HCT116 (cell line): ENCODE results near the gene TTLL5. TPM values are rescaled to one million over a fixed set of nuclear protein-coding genes. Genes with fewer than 3 reads are reported as not detected.

Experiments used
- ATAC-seq: fragments of 200-7000 bp; cut with Tn5 transposase; 2 replicates; pipeline ENCODE4 v1.9.1; 2020; ENCODE audit warnings: mild to moderate bottlenecking, moderate library complexity
- BruUV-seq: library from RNA; stranded (reverse); fragments of 400-500 nt; replicated peaks from 2 replicates; lab custom pipeline; 2021; lab: Mats Ljungman, UMichigan
- CTCF ChIA-PET: fragments of 300-600 bp; sonication (Branson Sonifier 250); formaldehyde crosslinking; loops from one replicate; lab custom pipeline; 2021; ENCODE audit warnings: antibody characterized with exemption; lab: Charles Lee
- POLR2A ChIA-PET: fragments of 300-600, 350-600 bp; sonication (Branson Sonifier 250); formaldehyde crosslinking; loops from one replicate; lab custom pipeline; 2021; ENCODE audit warnings: antibody characterized with exemption; lab: Charles Lee
- RAD21 ChIA-PET, 2 experiments: fragments of 300-600 bp; sonication (Branson Sonifier 250); formaldehyde crosslinking; loops; one replicate each; lab custom pipeline; 2023; ENCODE audit warnings: low total read pairs in 2 of 2; ENCODE audit not compliant: uncharacterized antibody in 2 of 2, unreplicated experiment in 2 of 2, low non-redundant PET in 1 of 2; lab: Charles Lee
- DNase-seq: peaks from one replicate; pipeline ENCODE4 v3.0.0-alpha.2; 2010; ENCODE audit warnings: low read depth, low spot score
- H2AFZ ChIP-seq: fragments of 200-600 bp; shearing (Covaris generic), sonication (generic); 2 replicates; pipeline ENCODE4 v1.6.1; 2017; ENCODE audit warnings: low read depth, mixed run types, mixed read lengths, antibody characterized with exemption, low read length; ENCODE audit not compliant: poor library complexity, severe bottlenecking
- H3K27ac ChIP-seq: 2 replicates; pipeline ENCODE4 v1.5.1; 2012; ENCODE audit warnings: low read depth, low read length
- H3K27me3 ChIP-seq: fragments of 200-600 bp; sonication (generic); 2 replicates; pipeline ENCODE4 v1.6.1; 2016; ENCODE audit warnings: mixed run types, low read length, mixed read lengths; ENCODE audit not compliant: insufficient read depth
- H3K36me3 ChIP-seq, 2 experiments: fragments of 200-500 bp in 1 of 2; fragments of 200-600 bp in 1 of 2; sonication (Bioruptor generic) in 1 of 2; sonication (generic) in 1 of 2; 2 replicates each; pipeline versions ENCODE4 v1.5.1 to v1.6.1; 2014 to 2016; ENCODE audit warnings: low read length in 2 of 2, inconsistent platforms in 1 of 2, mixed read lengths in 1 of 2, mixed run types in 1 of 2; ENCODE audit not compliant: insufficient read depth in 2 of 2, control insufficient read depth in 1 of 2
- H3K4me1 ChIP-seq, 2 experiments: fragments of 200-600 bp in 1 of 2; sonication (generic) in 1 of 2; 2 replicates each; pipeline versions ENCODE4 v1.5.1 to v1.6.1; 2012 to 2017; ENCODE audit warnings: low read length in 2 of 2, inconsistent platforms in 1 of 2, mild to moderate bottlenecking in 1 of 2, mixed read lengths in 1 of 2, mixed run types in 1 of 2, moderate library complexity in 1 of 2; ENCODE audit not compliant: insufficient read depth in 2 of 2, control insufficient read depth in 1 of 2
- H3K4me2 ChIP-seq: fragments of 200-600 bp; sonication (generic); 2 replicates; pipeline ENCODE4 v1.6.1; 2017; ENCODE audit warnings: mixed run types, low read length, mixed read lengths
- H3K4me3 ChIP-seq, 2 experiments: fragments of 200-600 bp in 1 of 2; sonication (generic) in 1 of 2; replicated peaks in 1 of 2; 2 replicates each; pipeline ENCODE4 v1.5.1; 2011 to 2016; ENCODE audit warnings: low read length in 2 of 2, control low read depth in 1 of 2, low read depth in 1 of 2, mild to moderate bottlenecking in 1 of 2, mixed read lengths in 1 of 2, mixed run types in 1 of 2
- H3K79me2 ChIP-seq: fragments of 200-600 bp; sonication (generic); 2 replicates; pipeline ENCODE4 v1.6.1; 2017; ENCODE audit warnings: mild to moderate bottlenecking, mixed run types, low read length, moderate library complexity, mixed read lengths; ENCODE audit not compliant: insufficient read depth
- H3K9ac ChIP-seq: fragments of 200-600 bp; sonication (generic); 2 replicates; pipeline ENCODE4 v1.6.1; 2016; ENCODE audit warnings: low read length, mixed read lengths
- H3K9me2 ChIP-seq: fragments of 200-600 bp; sonication (generic), shearing (Covaris generic); 2 replicates; pipeline ENCODE4 v1.6.1; 2017; ENCODE audit warnings: mixed run types, mild to moderate bottlenecking, moderate library complexity; ENCODE audit not compliant: insufficient read depth
- H3K9me3 ChIP-seq, 2 experiments: fragments of 200-500 bp in 1 of 2; fragments of 200-600 bp in 1 of 2; sonication (Bioruptor generic) in 1 of 2; sonication (generic) in 1 of 2; 2 replicates each; pipeline ENCODE4 v1.6.1; 2014 to 2017; ENCODE audit warnings: low read length in 2 of 2, mixed read lengths in 2 of 2, inconsistent platforms in 1 of 2, low read depth in 1 of 2, mild to moderate bottlenecking in 1 of 2, mixed run types in 1 of 2, moderate library complexity in 1 of 2; ENCODE audit not compliant: control insufficient read depth in 1 of 2, insufficient read depth in 1 of 2
- H4K20me1 ChIP-seq: fragments of 200-600 bp; sonication (generic), shearing (Covaris generic); 2 replicates; pipeline ENCODE4 v1.6.1; 2017; ENCODE audit warnings: mixed run types, mild to moderate bottlenecking, moderate library complexity; ENCODE audit not compliant: insufficient read depth
- CBX3 ChIP-seq: IDR thresholded peaks from 2 replicates; pipeline ENCODE4 v1.6.1; 2012; ENCODE audit warnings: low read depth
- CEBPB ChIP-seq: IDR thresholded peaks from 2 replicates; pipeline ENCODE4 v1.6.1; 2012; ENCODE audit warnings: low read depth
- EGR1 ChIP-seq: IDR thresholded peaks from 2 replicates; pipeline ENCODE4 v1.6.1; 2012; ENCODE audit warnings: low read depth
- EZH2phosphoT487 ChIP-seq: fragments of 200-600 bp; IDR thresholded peaks from 2 replicates; pipeline ENCODE4 v1.6.1; 2018; ENCODE audit warnings: antibody characterized with exemption, borderline replicate concordance
- POLR2A ChIP-seq: IDR thresholded peaks from 2 replicates; pipeline ENCODE4 v1.7.0; 2011; ENCODE audit warnings: borderline replicate concordance; ENCODE audit not compliant: insufficient read depth, insufficient read length; ENCODE audit errors: extremely low read depth
- POLR2AphosphoS5 ChIP-seq: IDR thresholded peaks from 2 replicates; pipeline ENCODE4 v1.6.1; 2011; ENCODE audit warnings: mild to moderate bottlenecking, low read depth, low read length, moderate library complexity
- RAD21 ChIP-seq: IDR thresholded peaks from 2 replicates; pipeline ENCODE4 v1.6.1; 2012; ENCODE audit warnings: low read depth, mild to moderate bottlenecking
- SP1 ChIP-seq: IDR thresholded peaks from 2 replicates; pipeline ENCODE4 v1.6.1; 2012; ENCODE audit warnings: low read depth
- SRF ChIP-seq: IDR thresholded peaks from 2 replicates; pipeline ENCODE4 v1.6.1; 2012; ENCODE audit warnings: low read depth
- TCF7L2 ChIP-seq: IDR thresholded peaks from 2 replicates; pipeline ENCODE4 v1.7.0; 2011; ENCODE audit warnings: borderline replicate concordance, inconsistent platforms; ENCODE audit not compliant: insufficient read depth, insufficient read length; ENCODE audit errors: extremely low read depth
- YY1 ChIP-seq: IDR thresholded peaks from 2 replicates; pipeline ENCODE4 v1.6.1; 2011; ENCODE audit warnings: low read length, low read depth, moderate library complexity, mild to moderate bottlenecking; ENCODE audit not compliant: insufficient replicate concordance; ENCODE audit errors: extremely low read depth
- ZFX ChIP-seq: fragments of 450-650 bp; IDR thresholded peaks from 2 replicates; pipeline ENCODE4 v1.6.1; 2017
- ZNF274 ChIP-seq: fragments of 200-500 bp; sonication (Bioruptor generic); IDR thresholded peaks from 2 replicates; pipeline ENCODE4 v1.6.1; 2014; ENCODE audit warnings: mild to moderate bottlenecking, low read depth, low read length, inconsistent platforms
- intact Hi-C: fragments of 100-400 bp; cut with micrococcal nuclease; formaldehyde crosslinking; loops from 2 replicates; pipeline ENCODE4 v1.10.0; 2022
- total RNA-seq: library from RNA; stranded (reverse); gene quantifications from one replicate; pipeline ENCODE4 v1.2.1, GENCODE V29; 2021; ENCODE audit not compliant: unreplicated experiment
- TF ChIP-seq, protein P1 (sequence below): IDR thresholded peaks from 2 replicates; pipeline ENCODE4 v1.6.1; 2011; ENCODE audit warnings: mild to moderate bottlenecking, low read length, moderate library complexity; ENCODE audit not compliant: insufficient replicate concordance; ENCODE audit errors: extremely low read depth
- TF ChIP-seq, protein P2 (sequence below): IDR thresholded peaks from 2 replicates; pipeline ENCODE4 v1.6.1; 2012
- TF ChIP-seq, protein P3 (sequence below): IDR thresholded peaks from 2 replicates; pipeline ENCODE4 v1.6.1; 2012; ENCODE audit warnings: low read depth

The TTLL5 gene
- total RNA-seq, 1 experiment from 2014 or later = 26.2 TPM

DNA sequence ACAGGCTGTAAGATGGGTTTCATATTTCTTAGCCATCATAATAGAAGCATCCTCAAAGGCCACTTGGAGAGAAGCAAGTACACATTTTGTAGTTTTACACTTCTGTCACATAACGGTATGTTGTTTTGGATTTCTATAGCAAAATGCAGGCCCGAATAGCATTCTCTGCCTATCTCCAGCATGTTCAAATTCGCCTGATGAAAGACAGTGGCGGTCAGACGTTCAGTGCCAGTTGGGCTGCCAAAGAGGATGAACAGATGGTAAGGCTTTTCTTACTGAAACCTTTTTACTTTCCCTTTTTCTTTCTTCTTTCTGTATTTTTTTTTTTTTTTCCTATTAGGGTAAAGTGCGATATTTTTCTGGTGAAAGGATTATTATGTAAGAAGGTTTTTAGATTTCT, 110.5 kb downstream of the TTLL5 start:
- H3K4me2 ChIP-seq = no peak overlapping the region
- no TSS peak for BruUV-seq
- H3K9me2 ChIP-seq = no peaks in the 10 kb centered on the region
- ATAC-seq (no peak), DNase-seq (no peak)
- H3K9me3 ChIP-seq = no peaks in the 10 kb centered on the region
- H4K20me1 ChIP-seq = no peaks in the 10 kb centered on the region
- H2AFZ ChIP-seq = no peak overlapping the region
- H3K36me3 ChIP-seq = 0 out of 4 replicates have a peak, but pooled peaks cover 0 to 6% of the 10 kb centered on the region in 2 experiments
- ChIA-PET RAD21 (no interaction called here), CTCF (no interaction called here), POLR2A (no interaction called here)
- no peaks in the 10 kb centered on the region for H3K79me2 ChIP-seq
- H3K27ac ChIP-seq = no peak overlapping the region
- no peaks in the 10 kb centered on the region for H3K27me3 ChIP-seq
- H3K4me3 ChIP-seq = no peak overlapping the region
- TF ChIP-seq YY1 = no peak
- intact Hi-C loops = no loop called here
- no peak overlapping the region for H3K9ac ChIP-seq
- H3K4me1 ChIP-seq = no peaks in the 10 kb centered on the region

DNA sequence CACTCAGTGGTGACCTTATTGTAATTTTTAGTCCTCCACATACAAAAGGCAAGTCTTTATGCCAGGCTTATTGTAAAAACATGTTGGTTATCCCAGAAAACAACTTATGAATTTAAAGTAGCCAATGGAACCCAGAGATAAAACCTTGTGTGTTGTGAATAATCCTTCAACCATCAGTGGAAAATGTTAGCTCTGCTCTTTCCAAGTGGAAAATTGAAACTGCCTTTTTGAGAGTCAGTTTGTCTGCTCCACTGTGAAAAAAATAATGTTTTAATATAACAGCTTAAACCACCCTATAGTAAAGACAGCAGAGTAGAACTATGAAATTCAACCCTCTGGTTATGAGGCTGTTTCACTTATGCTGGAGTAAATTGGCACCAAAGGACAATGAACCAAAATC, 112.0 kb downstream of the TTLL5 start:
- RAD21 ChIA-PET = interaction anchor here in 1 of 2 experiments (0.7 kb wide), 1 partner anchor 198 kb away, joined by 4 read pairs; no protein-coding TSS in a partner anchor
- DNase-seq (no peak), ATAC-seq (no peak)
- 0 out of 4 replicates have a peak, but pooled peaks cover 0 to 6% of the 10 kb centered on the region in 2 experiments for H3K36me3 ChIP-seq
- no peaks in the 10 kb centered on the region for H3K9me2 ChIP-seq
- no peak overlapping the region for H3K27ac ChIP-seq
- no peaks in the 10 kb centered on the region for H3K27me3 ChIP-seq
- intact Hi-C loops = no loop called here
- POLR2A ChIA-PET = no interaction called here
- no TSS peak for BruUV-seq
- no peaks in the 10 kb centered on the region for H3K4me1 ChIP-seq
- H3K9me3 ChIP-seq = no peaks in the 10 kb centered on the region
- no peak overlapping the region for H2AFZ ChIP-seq
- H4K20me1 ChIP-seq = no peaks in the 10 kb centered on the region
- no peaks in the 10 kb centered on the region for H3K79me2 ChIP-seq
- no peak overlapping the region for H3K4me2 ChIP-seq
- CTCF ChIA-PET = no interaction called here
- H3K9ac ChIP-seq = no peak overlapping the region
- no peak overlapping the region for H3K4me3 ChIP-seq
- TF ChIP-seq ZNF274 (no peak), YY1 (no peak), CEBPB (no peak), EGR1 (no peak), SRF (no peak), RAD21 (no peak), ZFX (no peak), POLR2A (no peak), POLR2AphosphoS5 (no peak), CBX3 (no peak), EZH2phosphoT487 (no peak), SP1 (no peak), TCF7L2 (no peak)
- TF ChIP-seq, protein P1, sequence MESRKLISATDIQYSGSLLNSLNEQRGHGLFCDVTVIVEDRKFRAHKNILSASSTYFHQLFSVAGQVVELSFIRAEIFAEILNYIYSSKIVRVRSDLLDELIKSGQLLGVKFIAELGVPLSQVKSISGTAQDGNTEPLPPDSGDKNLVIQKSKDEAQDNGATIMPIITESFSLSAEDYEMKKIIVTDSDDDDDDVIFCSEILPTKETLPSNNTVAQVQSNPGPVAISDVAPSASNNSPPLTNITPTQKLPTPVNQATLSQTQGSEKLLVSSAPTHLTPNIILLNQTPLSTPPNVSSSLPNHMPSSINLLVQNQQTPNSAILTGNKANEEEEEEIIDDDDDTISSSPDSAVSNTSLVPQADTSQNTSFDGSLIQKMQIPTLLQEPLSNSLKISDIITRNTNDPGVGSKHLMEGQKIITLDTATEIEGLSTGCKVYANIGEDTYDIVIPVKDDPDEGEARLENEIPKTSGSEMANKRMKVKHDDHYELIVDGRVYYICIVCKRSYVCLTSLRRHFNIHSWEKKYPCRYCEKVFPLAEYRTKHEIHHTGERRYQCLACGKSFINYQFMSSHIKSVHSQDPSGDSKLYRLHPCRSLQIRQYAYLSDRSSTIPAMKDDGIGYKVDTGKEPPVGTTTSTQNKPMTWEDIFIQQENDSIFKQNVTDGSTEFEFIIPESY = no peak
- TF ChIP-seq, protein P2, sequence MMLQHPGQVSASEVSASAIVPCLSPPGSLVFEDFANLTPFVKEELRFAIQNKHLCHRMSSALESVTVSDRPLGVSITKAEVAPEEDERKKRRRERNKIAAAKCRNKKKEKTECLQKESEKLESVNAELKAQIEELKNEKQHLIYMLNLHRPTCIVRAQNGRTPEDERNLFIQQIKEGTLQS = no peak
- TF ChIP-seq, protein P3, sequence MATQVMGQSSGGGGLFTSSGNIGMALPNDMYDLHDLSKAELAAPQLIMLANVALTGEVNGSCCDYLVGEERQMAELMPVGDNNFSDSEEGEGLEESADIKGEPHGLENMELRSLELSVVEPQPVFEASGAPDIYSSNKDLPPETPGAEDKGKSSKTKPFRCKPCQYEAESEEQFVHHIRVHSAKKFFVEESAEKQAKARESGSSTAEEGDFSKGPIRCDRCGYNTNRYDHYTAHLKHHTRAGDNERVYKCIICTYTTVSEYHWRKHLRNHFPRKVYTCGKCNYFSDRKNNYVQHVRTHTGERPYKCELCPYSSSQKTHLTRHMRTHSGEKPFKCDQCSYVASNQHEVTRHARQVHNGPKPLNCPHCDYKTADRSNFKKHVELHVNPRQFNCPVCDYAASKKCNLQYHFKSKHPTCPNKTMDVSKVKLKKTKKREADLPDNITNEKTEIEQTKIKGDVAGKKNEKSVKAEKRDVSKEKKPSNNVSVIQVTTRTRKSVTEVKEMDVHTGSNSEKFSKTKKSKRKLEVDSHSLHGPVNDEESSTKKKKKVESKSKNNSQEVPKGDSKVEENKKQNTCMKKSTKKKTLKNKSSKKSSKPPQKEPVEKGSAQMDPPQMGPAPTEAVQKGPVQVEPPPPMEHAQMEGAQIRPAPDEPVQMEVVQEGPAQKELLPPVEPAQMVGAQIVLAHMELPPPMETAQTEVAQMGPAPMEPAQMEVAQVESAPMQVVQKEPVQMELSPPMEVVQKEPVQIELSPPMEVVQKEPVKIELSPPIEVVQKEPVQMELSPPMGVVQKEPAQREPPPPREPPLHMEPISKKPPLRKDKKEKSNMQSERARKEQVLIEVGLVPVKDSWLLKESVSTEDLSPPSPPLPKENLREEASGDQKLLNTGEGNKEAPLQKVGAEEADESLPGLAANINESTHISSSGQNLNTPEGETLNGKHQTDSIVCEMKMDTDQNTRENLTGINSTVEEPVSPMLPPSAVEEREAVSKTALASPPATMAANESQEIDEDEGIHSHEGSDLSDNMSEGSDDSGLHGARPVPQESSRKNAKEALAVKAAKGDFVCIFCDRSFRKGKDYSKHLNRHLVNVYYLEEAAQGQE = no peak
